ENCODE results near the gene TOMM70. TPM values are rescaled to one million over a fixed set of nuclear protein-coding genes. Genes with fewer than 3 reads are reported as not detected.
A peak's percentile ranks its signal among the peaks of the same experiment; 100 is the strongest.

TOMM70 gene
- total and polyA plus RNA-seq, 2 of the 13 experiments (the other 11 are each of a cell fraction or from before 2014, with no cell fraction given), result 27.0 to 77.2 TPM

DNA sequence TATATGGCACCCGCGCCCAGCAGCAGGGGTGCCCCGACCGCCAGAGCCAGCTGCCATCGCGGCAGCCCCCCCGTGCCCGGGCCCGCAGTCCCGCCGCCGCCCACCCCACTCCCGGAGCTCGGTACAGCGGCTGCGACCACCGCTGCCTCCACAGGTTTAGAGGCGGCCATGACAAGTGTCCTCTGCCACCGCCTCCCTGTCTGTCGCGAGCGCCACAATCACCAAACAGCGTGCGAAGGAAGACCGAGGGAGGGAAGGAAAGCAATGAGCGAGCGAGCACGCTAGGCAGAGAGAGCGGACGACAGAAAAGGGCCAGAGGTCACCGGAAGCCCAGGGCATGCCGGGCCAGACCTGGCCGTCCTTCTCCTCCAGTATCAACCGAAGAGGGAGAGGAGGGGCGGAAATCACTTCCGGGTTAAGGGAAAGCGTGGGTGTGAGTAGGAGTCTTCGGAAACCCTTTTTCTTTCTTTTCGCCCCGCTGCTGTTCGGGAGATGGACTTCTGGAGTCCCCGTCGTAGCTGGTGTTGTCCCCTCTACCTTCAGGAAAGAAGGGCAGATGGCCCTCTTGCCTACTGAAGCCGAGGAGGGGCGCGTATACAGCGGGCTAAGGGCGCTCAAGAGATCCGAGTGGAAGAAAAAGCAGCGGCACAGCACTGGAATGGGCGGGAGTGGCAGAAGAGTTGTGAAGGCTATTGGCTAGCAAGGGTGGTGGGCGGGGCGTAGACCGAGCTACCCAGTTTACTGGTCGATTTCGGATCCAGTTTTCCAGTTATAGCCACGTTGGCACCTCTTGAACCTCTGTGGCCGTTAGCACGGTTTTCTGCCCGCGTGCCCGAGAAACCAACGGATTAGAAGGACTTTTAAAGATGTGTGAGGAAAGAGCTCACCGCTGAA is at the start of gene TOMM70, which contains the start of gene LNP1 (continued):
- TF ChIP-seq ZNF691 (CRISPR knock-in tag; IDR thresholded peaks at IDR 0.05; ENCODE audit: borderline replicate concordance, low read depth) (no peak), MAZ (IDR thresholded peaks at IDR 0.05; ENCODE audit: borderline replicate concordance, low read depth, low read length) (no peak), MAZ (CRISPR knock-in tag; IDR thresholded peaks at IDR 0.05; ENCODE audit: low read depth) (peak; percentile 70), ZNF615 (CRISPR knock-in tag; IDR thresholded peaks at IDR 0.05; ENCODE audit: borderline replicate concordance) (no peak), CENPBD1 (CRISPR knock-in tag; IDR thresholded peaks at IDR 0.05; ENCODE audit: borderline replicate concordance, low read depth) (peak; percentile 8; the same call in 1 of the 2 replicates), NONO (IDR thresholded peaks at IDR 0.05) (no peak), NONO (CRISPR knock-in tag; conservative IDR thresholded peaks at IDR 0.05) (peak; percentile 92), ZNF670 (CRISPR knock-in tag; IDR thresholded peaks at IDR 0.05; ENCODE audit: borderline replicate concordance) (0 out of 2 replicates have a peak, but pooled peaks have one; percentile 28), ZNF746 (CRISPR knock-in tag; IDR thresholded peaks at IDR 0.05) (peak; percentile 25; the same call in 1 of the 2 replicates), TBX3 (IDR thresholded peaks at IDR 0.05; ENCODE audit: borderline replicate concordance) (no peak), BRCA1 (CRISPR knock-in tag; IDR thresholded peaks at IDR 0.05) (no peak), ATF2 (CRISPR knock-in tag; IDR thresholded peaks at IDR 0.05) (no peak; the same call in 1 of the 2 replicates)
- TF ChIP-seq, protein P1, sequence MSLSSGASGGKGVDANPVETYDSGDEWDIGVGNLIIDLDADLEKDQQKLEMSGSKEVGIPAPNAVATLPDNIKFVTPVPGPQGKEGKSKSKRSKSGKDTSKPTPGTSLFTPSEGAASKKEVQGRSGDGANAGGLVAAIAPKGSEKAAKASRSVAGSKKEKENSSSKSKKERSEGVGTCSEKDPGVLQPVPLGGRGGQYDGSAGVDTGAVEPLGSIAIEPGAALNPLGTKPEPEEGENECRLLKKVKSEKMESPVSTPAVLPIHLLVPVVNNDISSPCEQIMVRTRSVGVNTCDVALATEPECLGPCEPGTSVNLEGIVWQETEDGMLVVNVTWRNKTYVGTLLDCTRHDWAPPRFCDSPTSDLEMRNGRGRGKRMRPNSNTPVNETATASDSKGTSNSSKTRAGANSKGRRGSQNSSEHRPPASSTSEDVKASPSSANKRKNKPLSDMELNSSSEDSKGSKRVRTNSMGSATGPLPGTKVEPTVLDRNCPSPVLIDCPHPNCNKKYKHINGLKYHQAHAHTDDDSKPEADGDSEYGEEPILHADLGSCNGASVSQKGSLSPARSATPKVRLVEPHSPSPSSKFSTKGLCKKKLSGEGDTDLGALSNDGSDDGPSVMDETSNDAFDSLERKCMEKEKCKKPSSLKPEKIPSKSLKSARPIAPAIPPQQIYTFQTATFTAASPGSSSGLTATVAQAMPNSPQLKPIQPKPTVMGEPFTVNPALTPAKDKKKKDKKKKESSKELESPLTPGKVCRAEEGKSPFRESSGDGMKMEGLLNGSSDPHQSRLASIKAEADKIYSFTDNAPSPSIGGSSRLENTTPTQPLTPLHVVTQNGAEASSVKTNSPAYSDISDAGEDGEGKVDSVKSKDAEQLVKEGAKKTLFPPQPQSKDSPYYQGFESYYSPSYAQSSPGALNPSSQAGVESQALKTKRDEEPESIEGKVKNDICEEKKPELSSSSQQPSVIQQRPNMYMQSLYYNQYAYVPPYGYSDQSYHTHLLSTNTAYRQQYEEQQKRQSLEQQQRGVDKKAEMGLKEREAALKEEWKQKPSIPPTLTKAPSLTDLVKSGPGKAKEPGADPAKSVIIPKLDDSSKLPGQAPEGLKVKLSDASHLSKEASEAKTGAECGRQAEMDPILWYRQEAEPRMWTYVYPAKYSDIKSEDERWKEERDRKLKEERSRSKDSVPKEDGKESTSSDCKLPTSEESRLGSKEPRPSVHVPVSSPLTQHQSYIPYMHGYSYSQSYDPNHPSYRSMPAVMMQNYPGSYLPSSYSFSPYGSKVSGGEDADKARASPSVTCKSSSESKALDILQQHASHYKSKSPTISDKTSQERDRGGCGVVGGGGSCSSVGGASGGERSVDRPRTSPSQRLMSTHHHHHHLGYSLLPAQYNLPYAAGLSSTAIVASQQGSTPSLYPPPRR (CRISPR knock-in tag; IDR thresholded peaks at IDR 0.05; ENCODE audit: borderline replicate concordance), result peak; percentile 64; the same call in 1 of the 2 replicates
- TF ChIP-seq, protein P2, sequence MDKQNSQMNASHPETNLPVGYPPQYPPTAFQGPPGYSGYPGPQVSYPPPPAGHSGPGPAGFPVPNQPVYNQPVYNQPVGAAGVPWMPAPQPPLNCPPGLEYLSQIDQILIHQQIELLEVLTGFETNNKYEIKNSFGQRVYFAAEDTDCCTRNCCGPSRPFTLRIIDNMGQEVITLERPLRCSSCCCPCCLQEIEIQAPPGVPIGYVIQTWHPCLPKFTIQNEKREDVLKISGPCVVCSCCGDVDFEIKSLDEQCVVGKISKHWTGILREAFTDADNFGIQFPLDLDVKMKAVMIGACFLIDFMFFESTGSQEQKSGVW (CRISPR knock-in tag; IDR thresholded peaks at IDR 0.05; ENCODE audit: borderline replicate concordance), result peak; percentile 87; the same call in 1 of the 2 replicates
- TF ChIP-seq, protein P3, sequence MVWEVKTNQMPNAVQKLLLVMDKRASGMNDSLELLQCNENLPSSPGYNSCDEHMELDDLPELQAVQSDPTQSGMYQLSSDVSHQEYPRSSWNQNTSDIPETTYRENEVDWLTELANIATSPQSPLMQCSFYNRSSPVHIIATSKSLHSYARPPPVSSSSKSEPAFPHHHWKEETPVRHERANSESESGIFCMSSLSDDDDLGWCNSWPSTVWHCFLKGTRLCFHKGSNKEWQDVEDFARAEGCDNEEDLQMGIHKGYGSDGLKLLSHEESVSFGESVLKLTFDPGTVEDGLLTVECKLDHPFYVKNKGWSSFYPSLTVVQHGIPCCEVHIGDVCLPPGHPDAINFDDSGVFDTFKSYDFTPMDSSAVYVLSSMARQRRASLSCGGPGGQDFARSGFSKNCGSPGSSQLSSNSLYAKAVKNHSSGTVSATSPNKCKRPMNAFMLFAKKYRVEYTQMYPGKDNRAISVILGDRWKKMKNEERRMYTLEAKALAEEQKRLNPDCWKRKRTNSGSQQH (CRISPR knock-in tag; IDR thresholded peaks at IDR 0.05; ENCODE audit: low read depth), result peak; percentile 79; the same call in 1 of the 2 replicates
